Left kidney (tissue), 2 donors: ENCODE data around the gene DLGAP4. TPM values are rescaled to one million over a fixed set of nuclear protein-coding genes. Genes with fewer than 3 reads are reported as not detected.

Experiments
- DNase-seq: peaks from one replicate; pipeline ENCODE4 v3.0.0-alpha.2; 2013
- polyA plus RNA-seq: library from polyadenylated mRNA; unstranded; fragments of 120-200 nt; gene quantifications from one replicate; pipeline ENCODE4 v1.2.1, GENCODE V29; 2013; ENCODE audit not compliant: insufficient read length

DLGAP4 gene
- polyA plus RNA-seq, 1 donor = 57.8 TPM

DNA sequence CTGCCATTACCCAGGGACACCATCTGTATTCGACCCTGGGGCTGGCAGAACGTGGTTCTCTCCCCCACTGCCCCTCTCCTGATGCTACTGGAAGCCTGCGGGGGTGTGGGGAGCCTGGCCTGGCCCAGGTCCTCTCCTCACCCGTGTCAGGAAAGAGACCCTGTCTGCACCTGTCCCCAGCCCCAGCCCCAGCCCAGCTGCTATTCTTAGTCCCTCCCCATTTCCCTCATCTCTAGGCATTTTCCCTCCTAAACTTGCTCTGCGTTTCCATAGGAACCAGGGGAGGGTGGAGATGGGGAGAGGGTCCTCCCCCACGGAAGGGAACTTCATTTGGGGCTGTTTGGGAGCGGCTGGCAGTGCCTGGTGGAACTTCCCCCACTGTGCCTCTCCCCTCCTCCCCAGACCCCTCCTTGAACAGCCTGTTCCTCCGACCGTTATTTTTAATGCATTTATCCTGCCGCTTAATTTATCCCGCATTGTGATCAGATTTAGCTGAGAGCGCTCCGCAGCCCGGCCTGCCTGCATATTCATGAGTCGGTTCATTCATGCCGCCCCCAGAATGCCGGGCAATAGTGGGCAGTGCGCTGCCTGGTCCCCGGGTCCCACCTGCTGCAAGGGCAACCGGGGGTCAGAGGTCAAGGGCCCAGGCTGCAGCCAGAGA, 31.8 kb upstream of the DLGAP4 start:
- no peak for DNase-seq

- no peak for DNase-seq
Observed at GRCh38 chr20:36275011-36275410, 31.1 kb upstream of the DLGAP4 start.

DNA sequence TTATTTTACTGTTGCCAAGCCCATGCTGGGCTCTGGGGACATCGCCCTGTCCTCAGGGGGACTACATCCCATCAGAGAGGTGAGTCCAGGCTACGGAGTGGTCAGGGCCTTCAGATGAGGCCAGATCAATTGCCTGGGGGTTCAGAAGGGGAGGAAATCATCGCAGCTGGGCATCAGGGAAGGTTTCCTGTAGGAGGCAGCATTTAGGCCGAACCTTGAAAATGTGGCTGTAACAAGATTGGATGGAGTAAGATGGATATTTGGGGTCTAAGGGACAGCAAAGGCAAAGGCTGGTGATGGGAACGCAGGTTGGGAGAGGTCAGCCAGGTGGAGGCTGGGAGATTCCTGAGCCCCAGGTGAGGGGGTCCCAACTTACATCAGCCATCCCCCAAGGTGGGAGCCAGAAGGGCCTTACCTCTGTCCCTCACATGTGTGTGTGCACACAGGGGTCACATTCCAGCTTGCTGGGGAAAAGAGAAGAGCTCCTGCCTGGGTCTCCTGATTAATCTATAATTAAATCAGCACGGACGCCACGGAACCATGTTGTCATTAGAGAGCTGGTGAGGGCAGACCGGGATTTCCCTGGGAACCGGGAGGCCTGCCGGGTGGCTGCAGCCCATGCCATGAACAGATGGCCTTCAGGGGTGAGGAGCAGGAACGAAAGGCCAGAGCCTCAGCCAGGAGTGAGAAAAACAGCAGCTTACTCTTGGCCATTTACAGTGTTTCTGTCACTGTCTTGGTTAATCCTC, 30.5 kb upstream of the DLGAP4 start:
- no peak for DNase-seq

DNA sequence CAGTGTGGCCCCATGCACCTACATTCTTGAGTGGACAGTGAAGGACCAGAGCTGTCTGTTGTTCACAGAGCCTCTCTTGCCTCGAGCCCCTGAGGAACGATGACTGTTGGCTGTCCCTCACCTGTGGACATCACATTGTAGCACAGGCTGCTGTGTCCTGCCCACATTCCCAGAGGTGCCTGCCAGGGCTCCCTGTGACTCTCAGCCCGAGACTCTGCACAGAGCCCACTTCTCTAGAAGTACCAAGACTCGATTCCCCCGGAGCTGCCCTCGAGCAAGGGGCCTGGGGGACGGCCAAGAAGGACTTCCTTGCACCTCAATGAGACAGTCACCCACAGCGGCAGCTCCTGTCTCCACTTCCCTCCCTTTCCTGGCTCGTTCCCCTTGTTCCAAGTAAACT, 28.6 kb upstream of the DLGAP4 start:
- no peak for DNase-seq

DNA sequence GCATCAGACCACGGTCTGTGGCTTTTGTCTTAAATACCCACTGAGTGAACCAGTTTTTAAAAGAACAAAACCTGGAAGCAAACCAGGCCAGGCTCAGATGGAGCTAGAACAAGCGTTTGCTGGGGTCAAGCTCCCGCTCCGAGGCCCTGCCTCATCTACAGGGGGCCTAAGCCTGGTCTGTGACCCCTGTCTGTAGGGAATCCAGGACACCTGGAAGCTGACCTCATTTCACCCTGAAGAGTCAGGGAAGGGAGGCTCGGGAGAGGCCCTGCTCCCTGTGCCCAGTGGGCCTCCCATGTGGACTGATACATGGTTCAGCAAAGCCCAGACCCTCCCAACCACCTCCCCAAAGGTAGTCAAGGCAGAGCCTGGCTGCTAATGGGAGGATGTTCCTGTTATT, 26.8 kb upstream of the DLGAP4 start:
- DNase-seq = no peak

- no peak for DNase-seq
Observed at GRCh38 chr20:36279776-36280175, 26.4 kb upstream of the DLGAP4 start.

- no peak for DNase-seq
Observed at GRCh38 chr20:36281785-36282380, 24.3 kb upstream of the DLGAP4 start.

DNA sequence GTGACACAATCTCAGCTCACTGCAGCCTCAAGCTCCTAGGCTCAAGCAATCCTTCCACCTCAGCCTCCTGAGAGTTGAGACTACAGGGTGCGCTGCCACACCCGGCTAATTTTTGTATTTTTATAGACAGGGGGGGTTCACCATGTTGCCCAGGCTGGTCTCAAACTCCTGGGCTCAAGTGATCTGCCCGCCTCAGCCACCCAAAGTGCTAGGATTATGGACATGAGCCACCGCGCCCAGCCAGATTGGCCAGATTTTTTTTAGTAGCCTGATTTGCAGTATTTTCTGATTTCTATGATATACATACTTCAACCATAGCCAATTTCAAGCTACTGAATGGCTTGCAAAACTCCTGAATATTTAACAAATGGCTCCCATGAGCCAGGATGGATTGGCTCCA, 21.4 kb upstream of the DLGAP4 start:
- DNase-seq = no peak

GRCh38 chr20:36285746-36286447, 20.2 kb upstream of the DLGAP4 start:
- no peak for DNase-seq

DNA sequence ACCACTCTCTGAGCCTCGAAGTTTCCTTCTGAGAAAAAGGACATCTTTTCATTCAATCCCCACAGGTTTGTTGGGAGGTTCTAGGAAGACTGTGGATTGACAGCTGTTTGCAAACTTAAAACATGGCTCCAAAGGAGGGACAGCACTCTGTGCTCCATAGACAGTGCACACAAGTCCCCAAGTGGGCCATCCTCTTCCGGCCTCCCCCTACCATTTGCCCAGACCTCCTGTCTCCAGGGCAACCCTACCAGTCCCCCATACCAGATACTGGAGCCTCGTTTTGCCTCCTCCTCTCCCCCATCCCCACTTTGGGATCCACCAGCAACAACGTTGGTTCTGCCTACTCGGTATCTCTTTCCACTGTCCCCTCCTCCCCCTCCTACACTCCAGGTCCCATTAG, 8.5 kb upstream of the DLGAP4 start:
- DNase-seq = no peak

GRCh38 chr20:36298061-36298460, 8.1 kb upstream of the DLGAP4 start:
- DNase-seq = no peak

- DNase-seq = no peak
Observed at GRCh38 chr20:36298795-36299339, 7.3 kb upstream of the DLGAP4 start.

- DNase-seq = no peak
Observed at GRCh38 chr20:36299459-36299858, 6.7 kb upstream of the DLGAP4 start.

DNA sequence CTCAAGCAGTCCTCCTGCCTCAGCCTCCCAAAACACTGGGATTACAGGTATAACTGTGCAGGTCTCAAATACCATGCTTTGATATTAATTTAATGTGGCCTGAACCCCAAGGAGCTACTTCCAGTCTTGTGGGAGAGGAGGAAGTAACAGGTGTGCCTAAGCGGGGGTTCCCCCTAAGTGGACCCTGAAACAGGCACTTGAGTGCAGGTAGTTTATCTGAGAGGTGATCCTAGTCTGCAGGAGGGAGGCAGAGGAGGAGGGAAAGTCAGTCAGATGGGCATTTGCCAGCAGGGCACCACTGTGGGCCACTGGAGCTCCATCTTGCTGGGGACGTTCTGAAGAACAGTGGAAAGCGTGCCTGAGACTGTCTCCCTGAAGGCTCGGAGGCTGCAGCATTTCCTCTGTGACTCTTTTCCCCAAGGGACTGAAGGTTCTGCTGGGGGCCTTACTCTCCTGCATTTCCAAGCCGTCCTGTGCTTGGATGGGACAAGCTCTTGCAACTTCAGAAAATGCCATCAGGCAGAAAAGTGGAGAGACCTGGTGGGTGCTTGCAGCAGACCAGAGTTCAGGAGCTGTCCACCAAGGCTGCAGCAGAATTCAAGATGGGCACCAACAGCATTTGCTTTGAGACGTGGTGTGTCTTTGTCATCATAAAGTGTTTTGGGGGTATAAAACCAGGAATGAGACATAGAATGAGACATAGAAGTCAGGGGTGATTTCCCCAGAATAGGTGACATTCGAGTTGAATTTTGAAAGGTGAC, 4.6 kb upstream of the DLGAP4 start:
- DNase-seq = no peak

- DNase-seq = no peak
Observed at GRCh38 chr20:36303020-36303595, 3.0 kb upstream of the DLGAP4 start.

GRCh38 chr20:36303831-36304230, 2.3 kb upstream of the DLGAP4 start:
- DNase-seq = no peak

GRCh38 chr20:36304786-36305495, 1.2 kb upstream of the DLGAP4 start:
- DNase-seq = no peak

GRCh38 chr20:36306553-36307411, 643 bp downstream of the DLGAP4 start:
- DNase-seq = no peak

- no peak for DNase-seq
Observed at GRCh38 chr20:36307412-36308325, 1.5 kb downstream of the DLGAP4 start.
